ENCODE data around the gene TRHDE.

DNA sequence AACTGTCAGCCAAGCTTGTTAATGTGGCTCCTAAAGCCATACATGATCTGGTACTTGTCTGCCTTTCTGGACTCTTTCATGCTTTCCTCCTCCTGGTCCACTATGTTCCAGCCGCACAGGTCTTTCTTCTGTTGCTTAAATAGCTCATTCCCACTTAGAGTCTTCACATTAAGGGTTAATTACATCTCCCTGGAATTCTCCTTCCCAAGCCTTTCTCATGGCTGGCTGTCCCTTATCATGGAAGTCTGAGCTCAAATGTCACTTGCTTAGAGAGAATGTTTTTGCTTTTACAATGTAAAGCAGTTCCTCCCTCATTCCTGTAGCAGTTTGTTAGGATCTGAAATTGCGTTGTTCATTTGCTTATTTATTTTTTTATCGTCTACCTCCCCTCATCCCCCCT, 199.6 kb downstream of the TRHDE start:
- TF ChIP-seq, protein P1, sequence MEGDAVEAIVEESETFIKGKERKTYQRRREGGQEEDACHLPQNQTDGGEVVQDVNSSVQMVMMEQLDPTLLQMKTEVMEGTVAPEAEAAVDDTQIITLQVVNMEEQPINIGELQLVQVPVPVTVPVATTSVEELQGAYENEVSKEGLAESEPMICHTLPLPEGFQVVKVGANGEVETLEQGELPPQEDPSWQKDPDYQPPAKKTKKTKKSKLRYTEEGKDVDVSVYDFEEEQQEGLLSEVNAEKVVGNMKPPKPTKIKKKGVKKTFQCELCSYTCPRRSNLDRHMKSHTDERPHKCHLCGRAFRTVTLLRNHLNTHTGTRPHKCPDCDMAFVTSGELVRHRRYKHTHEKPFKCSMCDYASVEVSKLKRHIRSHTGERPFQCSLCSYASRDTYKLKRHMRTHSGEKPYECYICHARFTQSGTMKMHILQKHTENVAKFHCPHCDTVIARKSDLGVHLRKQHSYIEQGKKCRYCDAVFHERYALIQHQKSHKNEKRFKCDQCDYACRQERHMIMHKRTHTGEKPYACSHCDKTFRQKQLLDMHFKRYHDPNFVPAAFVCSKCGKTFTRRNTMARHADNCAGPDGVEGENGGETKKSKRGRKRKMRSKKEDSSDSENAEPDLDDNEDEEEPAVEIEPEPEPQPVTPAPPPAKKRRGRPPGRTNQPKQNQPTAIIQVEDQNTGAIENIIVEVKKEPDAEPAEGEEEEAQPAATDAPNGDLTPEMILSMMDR (conservative IDR thresholded peaks at IDR 0.05): no peak
- no peak for TF ChIP-seq EZH2 (IDR thresholded peaks at IDR 0.05; ENCODE audit: low read depth)

Measured in PC-9 (cell line).